Naive thymus-derived CD4-positive, alpha-beta T cell (primary cell): ENCODE measurements around the gene MRPL50. TPM values are rescaled to one million over a fixed set of nuclear protein-coding genes. Genes with fewer than 3 reads are reported as not detected.

ENCODE experiments used
- ATAC-seq: fragments of 150-1000 bp; cut with Tn5 transposase; 2 replicates; pipeline ENCODE4 v1.10.0; 2021; ENCODE audit warnings: mild to moderate bottlenecking, moderate library complexity
- CTCF ChIA-PET: fragments of 350-600 bp; sonication (Branson Sonifier 250); formaldehyde crosslinking; loops from one replicate; lab custom pipeline; 2021; ENCODE audit warnings: antibody characterized with exemption; lab: Charles Lee
- POLR2A ChIA-PET: fragments of 350-600 bp; sonication (Branson Sonifier 250); formaldehyde crosslinking; loops from one replicate; lab custom pipeline; 2021; ENCODE audit warnings: antibody characterized with exemption, inconsistent platforms; lab: Charles Lee
- DNase-seq, 9 donors: peaks; one replicate each; pipeline versions ENCODE4 v3.0.0 to v3.0.0-alpha.2; 2020 to 2022; ENCODE audit warnings: mixed read lengths in 1 of 9
- H3K27ac ChIP-seq: one replicate; pipeline ENCODE4 v1.7.0; 2013; ENCODE audit warnings: mild to moderate bottlenecking, low read depth, low read length, moderate library complexity
- H3K27me3 ChIP-seq, 2 donors: one replicate each; pipeline ENCODE4 v1.7.0; 2013; ENCODE audit warnings: low read length in 2 of 2, mild to moderate bottlenecking in 2 of 2, moderate library complexity in 2 of 2; ENCODE audit not compliant: control insufficient read depth in 2 of 2, insufficient read depth in 2 of 2
- H3K36me3 ChIP-seq, 3 experiments: 1 replicate in 2 of 3; 2 replicates in 1 of 3; pipeline ENCODE4 v1.7.0; 2013; ENCODE audit warnings: low read length in 3 of 3, mild to moderate bottlenecking in 3 of 3, moderate library complexity in 1 of 3; ENCODE audit not compliant: insufficient read depth in 3 of 3, control insufficient read depth in 2 of 3
- H3K4me1 ChIP-seq, 2 donors: one replicate each; pipeline ENCODE4 v1.7.0; 2013; ENCODE audit warnings: low read length in 2 of 2, mild to moderate bottlenecking in 2 of 2, moderate library complexity in 1 of 2; ENCODE audit not compliant: control insufficient read depth in 2 of 2, insufficient read depth in 2 of 2
- H3K4me3 ChIP-seq: 2 replicates; pipeline ENCODE4 v1.7.0; 2013; ENCODE audit warnings: mild to moderate bottlenecking, low read length
- H3K9me3 ChIP-seq, 3 experiments: 1 replicate in 2 of 3; 2 replicates in 1 of 3; pipeline ENCODE4 v1.7.0; 2013; ENCODE audit warnings: low read length in 3 of 3; ENCODE audit not compliant: control insufficient read depth in 2 of 3
- H3K27ac Mint-ChIP-seq, 9 donors: one replicate each; pipeline ENCODE4 v1.8.0; 2020 to 2022; ENCODE audit warnings: mixed read lengths in 9 of 9, mild to moderate bottlenecking in 8 of 9, moderate library complexity in 5 of 9, inconsistent platforms in 2 of 9
- H3K27me3 Mint-ChIP-seq, 5 donors: one replicate each; pipeline ENCODE4 v1.8.0; 2021 to 2022; ENCODE audit warnings: mixed read lengths in 5 of 5, mild to moderate bottlenecking in 1 of 5
- H3K36me3 Mint-ChIP-seq, 5 donors: one replicate each; pipeline ENCODE4 v1.8.0; 2020 to 2022; ENCODE audit warnings: mixed read lengths in 5 of 5, mild to moderate bottlenecking in 3 of 5, inconsistent platforms in 1 of 5
- H3K4me1 Mint-ChIP-seq, 7 donors: one replicate each; pipeline ENCODE4 v1.8.0; 2020 to 2022; ENCODE audit warnings: mixed read lengths in 7 of 7, mild to moderate bottlenecking in 3 of 7, inconsistent platforms in 1 of 7
- H3K4me3 Mint-ChIP-seq, 10 donors: one replicate each; pipeline ENCODE4 v1.8.0; 2020 to 2022; ENCODE audit warnings: mild to moderate bottlenecking in 10 of 10, mixed read lengths in 10 of 10, moderate library complexity in 6 of 10, inconsistent platforms in 2 of 10
- H3K9me3 Mint-ChIP-seq, 11 donors: one replicate each; pipeline ENCODE4 v1.8.0; 2020 to 2022; ENCODE audit warnings: mixed read lengths in 11 of 11, mild to moderate bottlenecking in 4 of 11, inconsistent platforms in 1 of 11, moderate library complexity in 1 of 11
- intact Hi-C, 2 donors: fragments of 100-400 bp; cut with micrococcal nuclease; formaldehyde crosslinking; loops; one replicate each; pipeline ENCODE4 v1.15.1; 2023
- polyA plus RNA-seq, 2 donors: library from polyadenylated mRNA; unstranded; fragments of 300-500 nt; fragmentation: Illumina TruSeq; gene quantifications; one replicate each; pipeline ENCODE4 v1.2.3, GENCODE V29; 2021
- total RNA-seq, 6 experiments: library from RNA in 5 of 6; stranded (reverse) in 5 of 6; gene quantifications; 1 replicate in 5 of 6; 2 replicates in 1 of 6; pipeline ENCODE4 v1.2.3 and lab custom pipeline; 2021 to 2026

Gene MRPL50
- 10 to 100 TPM in 3 of 5 experiments, 1 to 10 TPM in 2; 6.5 to 23.8 (median 11.5) TPM for total RNA-seq
- polyA plus RNA-seq = 10 to 100 TPM; 14.9 to 20.3 TPM
- 25.8 reads per million, percentile 56 among the genes with 10 or more reads in this experiment for total RNA-seq (lab: John Stamatoyannopoulos, UW)

- POLR2A ChIA-PET = interaction anchor here (0.7 to 1.3 kb wide), 7 partner anchors 9 to 175 kb away, joined by 3 to 17 read pairs (median 4); partner anchors contain the start of gene RNF20
- peaks cover 21 to 34% of the 10 kb centered on the region in 2 donors for H3K4me1 ChIP-seq
- H3K4me1 Mint-ChIP-seq = peaks cover 53 to 90% (median 83%) of the 10 kb centered on the region in 7 donors
Observed at GRCh38 chr9:101398068-101398929, at the start of gene MRPL50, which contains the start of gene ZNF189. Gene MRPL50, minus strand, starts transcription at chr9:101398618. Its CDS starts 26 bp downstream, at chr9:101398592. Gene ZNF189, plus strand, starts transcription at chr9:101398851. Its CDS starts 306 bp downstream, at chr9:101399157.

DNA sequence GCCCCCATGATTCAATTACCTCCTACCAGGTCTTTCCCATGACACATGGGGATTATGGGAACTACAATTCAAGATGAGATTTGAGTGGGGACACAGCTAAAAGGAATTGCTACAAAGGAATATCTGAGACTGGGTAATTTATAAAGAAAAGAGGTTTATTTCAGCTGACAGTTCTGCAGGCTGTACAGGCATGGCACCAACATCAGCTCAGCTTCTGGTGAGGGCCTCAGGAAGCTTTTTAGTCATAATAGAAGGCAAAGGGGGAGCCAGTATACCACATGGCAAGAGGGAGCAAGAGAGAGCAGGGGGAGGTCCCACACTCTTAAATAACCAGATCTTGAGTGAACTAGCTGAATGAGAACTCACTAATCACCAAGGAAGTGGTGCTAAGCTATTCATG is 48.3 kb upstream of the MRPL50 start:
- Histone ChIP-seq H3K4me1 (peaks cover 0 to 6% of the 10 kb centered on the region in 2 donors), H3K9me3 (no peaks in the 10 kb centered on the region), H3K27ac (no peak overlapping the region), H3K36me3 (no peaks in the 10 kb centered on the region), H3K27me3 (peaks cover 0 to 6% of the 10 kb centered on the region in 2 donors), H3K4me3 (no peak overlapping the region)
- Mint-ChIP-seq H3K27ac (no peak overlapping the region), H3K27me3 (peaks cover 57 to 79% (median 67%) of the 10 kb centered on the region in 5 donors), H3K4me1 (peaks cover 5 to 11% (median 7%) of the 10 kb centered on the region in 7 donors), H3K9me3 (peaks cover 0 to 9% (median 2%) of the 10 kb centered on the region in 11 donors), H3K36me3 (peaks cover 0 to 3% (median 0%) of the 10 kb centered on the region in 5 donors), H3K4me3 (no peak overlapping the region)
- intact Hi-C loops = no loop called here
- CTCF ChIA-PET = no interaction called here
- POLR2A ChIA-PET = no interaction called here
- no peak for DNase-seq
- ATAC-seq = no peak

More at GRCh38 chr9:101398068-101398929, at the start of gene MRPL50, which contains the start of gene ZNF189:
- intact Hi-C loops = loop anchor here (1.0 to 10.0 kb wide), 11 partner anchors 57 to 1576 kb away; partner anchors contain the start of genes RNF20 (in 2 of the 2), ERP44 (in 1 of the 2), INVS (in 1 of the 2) and MSANTD3 (in 1 of the 2)
- Mint-ChIP-seq H3K9me3 (peaks cover 0 to 18% (median 4%) of the 10 kb centered on the region in 11 donors), H3K36me3 (peaks cover 29 to 64% (median 50%) of the 10 kb centered on the region in 5 donors), H3K4me3 (peak within 1 kb of the TSS; percentile 93 to 100 (median 98)), H3K27ac (peak within 1 kb of the TSS; percentile 97 to 100 (median 99)), H3K27me3 (no peaks in the 10 kb centered on the region)
- CTCF ChIA-PET = interaction anchor here (0.7 kb wide), 1 partner anchor 136 kb away, joined by 3 read pairs; the partner anchor contains the start of gene RNF20
- DNase-seq (peak; percentile 81 to 99 (median 96)), ATAC-seq (peak; percentile 97)
- Histone ChIP-seq H3K4me3 (peak within 1 kb of the TSS; percentile 90), H3K36me3 (peaks cover 4 to 20% (median 6%) of the 10 kb centered on the region in 3 experiments), H3K27ac (peak within 1 kb of the TSS; percentile 94), H3K9me3 (no peaks in the 10 kb centered on the region), H3K27me3 (no peaks in the 10 kb centered on the region)

DNA sequence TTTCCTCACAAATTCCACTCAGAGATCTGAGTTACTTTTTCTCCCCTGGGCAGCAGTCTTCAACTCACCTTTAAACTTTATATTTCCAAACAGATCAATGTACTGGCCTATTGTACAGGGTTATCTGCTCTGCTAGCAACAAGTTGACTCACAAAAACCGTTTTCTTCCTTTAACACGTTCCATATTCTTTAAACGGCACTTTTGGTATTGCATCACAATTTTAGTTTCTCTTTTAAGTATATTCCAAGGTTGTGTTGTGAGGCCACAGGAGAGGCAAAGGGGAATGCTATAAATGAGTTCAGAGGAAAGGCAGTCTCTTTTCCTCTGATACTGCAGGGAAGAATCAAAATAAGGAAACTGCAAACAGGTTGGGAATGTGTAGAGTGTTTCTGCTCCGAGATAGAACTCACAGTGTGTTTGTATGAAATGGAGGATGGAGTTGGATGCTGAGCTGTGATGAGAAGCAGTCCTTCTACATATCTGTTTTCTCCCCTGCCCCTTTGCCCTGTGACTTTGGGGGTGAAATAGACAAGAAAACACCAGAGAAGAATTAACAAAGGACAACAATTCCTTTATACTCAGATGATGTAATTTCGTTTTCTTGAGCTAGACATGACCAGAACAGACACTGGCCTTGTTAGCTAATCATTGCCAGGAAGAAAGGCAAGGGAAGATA is 47.1 kb upstream of the MRPL50 start:
- CTCF ChIA-PET = no interaction called here
- Mint-ChIP-seq H3K9me3 (no peaks in the 10 kb centered on the region), H3K4me3 (no peak overlapping the region), H3K27me3 (peaks cover 47 to 73% (median 64%) of the 10 kb centered on the region in 5 donors), H3K36me3 (peaks cover 0 to 3% (median 0%) of the 10 kb centered on the region in 5 donors), H3K27ac (no peak overlapping the region), H3K4me1 (peaks cover 5 to 11% (median 7%) of the 10 kb centered on the region in 7 donors)
- Histone ChIP-seq H3K9me3 (no peaks in the 10 kb centered on the region), H3K36me3 (no peaks in the 10 kb centered on the region), H3K27me3 (peaks cover 0 to 9% of the 10 kb centered on the region in 2 donors), H3K4me3 (no peak overlapping the region), H3K4me1 (peaks cover 0 to 6% of the 10 kb centered on the region in 2 donors), H3K27ac (no peak overlapping the region)
- no peak for ATAC-seq
- no peak for DNase-seq
- POLR2A ChIA-PET = no interaction called here
- intact Hi-C loops = no loop called here

DNA sequence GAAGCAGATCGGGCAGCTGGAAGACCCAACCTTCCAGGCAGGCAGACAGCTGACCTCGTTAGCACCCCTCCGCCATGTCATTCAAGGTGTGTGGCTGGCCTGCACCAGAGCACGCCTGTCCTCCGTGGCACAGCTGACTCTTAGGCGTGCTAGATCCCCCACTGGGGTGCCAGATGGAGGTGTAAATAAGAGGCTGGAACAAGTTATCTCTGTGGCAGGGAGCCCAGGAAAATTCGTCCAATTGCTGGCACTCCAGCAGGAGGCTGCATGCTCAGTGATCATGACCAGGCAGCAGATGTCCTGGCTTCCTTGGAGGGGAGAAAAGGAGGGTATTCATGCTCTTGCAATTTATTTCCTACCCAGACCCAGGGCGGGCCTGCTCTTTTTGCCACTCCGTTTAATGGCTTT is 45.0 kb upstream of the MRPL50 start:
- Mint-ChIP-seq H3K27ac (no peak overlapping the region), H3K9me3 (no peaks in the 10 kb centered on the region), H3K4me1 (peaks cover 0 to 1% (median under 1%) of the 10 kb centered on the region in 7 donors), H3K27me3 (peaks cover 27 to 69% (median 55%) of the 10 kb centered on the region in 5 donors), H3K36me3 (peaks cover 0 to 3% (median 0%) of the 10 kb centered on the region in 5 donors), H3K4me3 (no peak overlapping the region)
- DNase-seq (no peak), ATAC-seq (no peak)
- Histone ChIP-seq H3K9me3 (no peaks in the 10 kb centered on the region), H3K4me1 (no peaks in the 10 kb centered on the region), H3K27ac (no peak overlapping the region), H3K27me3 (peaks cover 0 to 9% of the 10 kb centered on the region in 2 donors), H3K4me3 (no peak overlapping the region), H3K36me3 (no peaks in the 10 kb centered on the region)
- CTCF ChIA-PET = no interaction called here
- POLR2A ChIA-PET = no interaction called here
- intact Hi-C loops = no loop called here

DNA sequence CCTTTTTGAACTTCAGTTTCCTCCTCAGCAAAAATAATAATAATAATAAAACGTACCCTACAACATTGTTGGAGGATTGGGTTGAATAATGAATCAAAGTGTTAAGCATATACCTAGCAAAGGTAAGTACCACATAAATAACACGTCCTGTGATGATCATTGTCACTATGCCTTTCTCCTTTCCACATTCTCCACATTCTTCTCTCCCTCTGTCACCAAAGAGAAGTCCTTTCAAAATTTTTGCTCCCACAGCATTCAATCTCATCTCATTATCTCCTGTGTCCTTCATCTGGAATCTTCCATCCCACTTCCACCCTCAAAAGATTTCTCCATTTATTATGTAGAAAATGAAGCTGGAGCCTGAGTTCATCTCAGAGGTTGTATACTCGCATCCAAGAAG is 44.3 kb upstream of the MRPL50 start:
- ATAC-seq (no peak), DNase-seq (no peak)
- Mint-ChIP-seq H3K4me3 (no peak overlapping the region), H3K36me3 (peaks cover 0 to 3% (median 0%) of the 10 kb centered on the region in 5 donors), H3K4me1 (no peaks in the 10 kb centered on the region), H3K27me3 (peaks cover 23 to 67% (median 56%) of the 10 kb centered on the region in 5 donors), H3K9me3 (no peaks in the 10 kb centered on the region), H3K27ac (no peak overlapping the region)
- Histone ChIP-seq H3K36me3 (no peaks in the 10 kb centered on the region), H3K27me3 (peaks cover 0 to 9% of the 10 kb centered on the region in 2 donors), H3K4me1 (no peaks in the 10 kb centered on the region), H3K27ac (no peak overlapping the region), H3K9me3 (no peaks in the 10 kb centered on the region), H3K4me3 (no peak overlapping the region)
- ChIA-PET CTCF (no interaction called here), POLR2A (no interaction called here)
- intact Hi-C loops = no loop called here

GRCh38 chr9:101442318-101442717 is 43.9 kb upstream of the MRPL50 start:
- peaks cover 23 to 69% (median 59%) of the 10 kb centered on the region in 5 donors for H3K27me3 Mint-ChIP-seq
- intact Hi-C loops = no loop called here
- H3K27me3 ChIP-seq = peaks cover 0 to 9% of the 10 kb centered on the region in 2 donors
- ATAC-seq (no peak), DNase-seq (no peak)
- H3K36me3 Mint-ChIP-seq = peaks cover 0 to 3% (median 0%) of the 10 kb centered on the region in 5 donors
- H3K9me3 Mint-ChIP-seq = no peaks in the 10 kb centered on the region
- H3K9me3 ChIP-seq = no peaks in the 10 kb centered on the region
- no peaks in the 10 kb centered on the region for H3K4me1 Mint-ChIP-seq
- ChIA-PET CTCF (no interaction called here), POLR2A (no interaction called here)
- H3K27ac ChIP-seq = no peak overlapping the region
- H3K36me3 ChIP-seq = no peaks in the 10 kb centered on the region
- H3K4me3 ChIP-seq = no peak overlapping the region
- no peak overlapping the region for H3K4me3 Mint-ChIP-seq
- H3K27ac Mint-ChIP-seq = no peak overlapping the region
- no peaks in the 10 kb centered on the region for H3K4me1 ChIP-seq
